ENCODE measurements around the gene TMEM259.
A peak's percentile ranks its signal among the peaks of the same experiment; 100 is the strongest.

The TMEM259 gene

DNA sequence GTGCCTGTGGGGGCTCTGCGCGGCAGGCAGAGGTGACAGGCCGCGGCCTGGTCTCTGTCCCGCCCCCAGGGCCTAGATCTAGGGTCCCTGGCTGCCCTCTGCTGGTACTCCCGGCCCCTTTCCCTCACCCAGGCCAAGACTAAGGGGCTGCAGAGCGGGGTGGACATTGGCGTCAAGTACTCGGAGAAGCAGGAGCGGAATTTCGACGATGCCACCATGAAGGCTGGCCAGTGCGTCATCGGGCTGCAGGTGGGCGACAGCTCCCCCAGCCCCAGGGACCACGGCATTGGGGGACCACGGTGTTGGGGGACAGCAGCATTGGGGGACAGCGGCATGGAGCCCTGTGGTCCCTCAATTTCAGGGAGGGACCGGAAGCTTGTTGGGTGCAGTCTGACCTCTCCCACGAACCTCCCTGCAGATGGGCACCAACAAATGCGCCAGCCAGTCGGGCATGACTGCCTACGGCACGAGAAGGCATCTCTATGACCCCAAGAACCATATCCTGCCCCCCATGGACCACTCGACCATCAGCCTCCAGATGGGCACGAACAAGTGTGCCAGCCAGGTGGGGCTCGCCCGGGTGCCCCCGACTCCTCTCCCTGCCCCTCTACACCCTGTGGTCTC lies 15.2 kb upstream of the TMEM259 start:
- H3K79me1 ChIP-seq (ENCODE audit: low read depth, low read length) = peaks cover 6% of the 10 kb centered on the region
- H3K4me1 ChIP-seq (ENCODE audit: control insufficient read depth in 2 of 2, insufficient read depth in 1 of 2, low read depth in 1 of 2, low read length in 2 of 2) = peaks cover 5 to 7% of the 10 kb centered on the region in 2 donors
- no peak overlapping the region for H3K4ac ChIP-seq (ENCODE audit: low read length)
- H3K23ac ChIP-seq (ENCODE audit: low read depth, low read length, poor library complexity) = peak overlapping the region; percentile 73
- H3K9ac ChIP-seq (ENCODE audit: low read depth, low read length, poor library complexity) = peak overlapping the region; percentile 44
- peaks cover 33 to 54% of the 10 kb centered on the region in 2 donors for H3K36me3 ChIP-seq (replicated peaks in 1 of 2; ENCODE audit: control insufficient read depth in 2 of 2, insufficient read depth in 2 of 2, low read length in 2 of 2)
- WGBS, 2 donors (ENCODE audit: extremely low coverage in 2 of 2, insufficient read length in 2 of 2, insufficient replicate concordance in 1 of 2) = no CpG with 5 or more reads among the region's 29 CpGs
- H3K4me2 ChIP-seq (ENCODE audit: insufficient read depth, low read length, poor library complexity, severe bottlenecking) = peak overlapping the region; percentile 11
- no peak overlapping the region for H2BK120ac ChIP-seq (ENCODE audit: low read depth, low read length)
- H3K27me3 ChIP-seq (ENCODE audit: control insufficient read depth in 3 of 3, insufficient read depth in 3 of 3, low read depth in 1 of 3, low read length in 3 of 3) = peaks cover 0 to 2% (median 0%) of the 10 kb centered on the region in 3 experiments
- no peak overlapping the region for H3K18ac ChIP-seq (ENCODE audit: low read length)
- H3K27ac ChIP-seq (replicated peaks; ENCODE audit: low read length) = no peak overlapping the region
- no peak overlapping the region for H2BK15ac ChIP-seq (ENCODE audit: low read length)
- no peak for DNase-seq (ENCODE audit: low spot score)
- H3K9me3 ChIP-seq (replicated peaks in 1 of 2; ENCODE audit: control insufficient read depth in 2 of 2, insufficient read depth in 1 of 2, low read depth in 1 of 2, low read length in 2 of 2) = no peaks in the 10 kb centered on the region
- H3K14ac ChIP-seq (ENCODE audit: low read length) = no peak overlapping the region
- H4K91ac ChIP-seq (ENCODE audit: low read depth, low read length, poor library complexity) = no peak overlapping the region
- H2AK5ac ChIP-seq (ENCODE audit: low read depth, low read length) = no peak overlapping the region
- H2AFZ ChIP-seq (ENCODE audit: low read length) = no peak overlapping the region
- H2BK5ac ChIP-seq (ENCODE audit: low read length) = no peak overlapping the region
- H3K4me3 ChIP-seq (ENCODE audit: low read length in 2 of 2) = no peak overlapping the region
- peak overlapping the region; percentile 22 for H2BK12ac ChIP-seq (ENCODE audit: low read length)
- H4K8ac ChIP-seq (ENCODE audit: low read depth, low read length) = peak overlapping the region; percentile 3

DNA sequence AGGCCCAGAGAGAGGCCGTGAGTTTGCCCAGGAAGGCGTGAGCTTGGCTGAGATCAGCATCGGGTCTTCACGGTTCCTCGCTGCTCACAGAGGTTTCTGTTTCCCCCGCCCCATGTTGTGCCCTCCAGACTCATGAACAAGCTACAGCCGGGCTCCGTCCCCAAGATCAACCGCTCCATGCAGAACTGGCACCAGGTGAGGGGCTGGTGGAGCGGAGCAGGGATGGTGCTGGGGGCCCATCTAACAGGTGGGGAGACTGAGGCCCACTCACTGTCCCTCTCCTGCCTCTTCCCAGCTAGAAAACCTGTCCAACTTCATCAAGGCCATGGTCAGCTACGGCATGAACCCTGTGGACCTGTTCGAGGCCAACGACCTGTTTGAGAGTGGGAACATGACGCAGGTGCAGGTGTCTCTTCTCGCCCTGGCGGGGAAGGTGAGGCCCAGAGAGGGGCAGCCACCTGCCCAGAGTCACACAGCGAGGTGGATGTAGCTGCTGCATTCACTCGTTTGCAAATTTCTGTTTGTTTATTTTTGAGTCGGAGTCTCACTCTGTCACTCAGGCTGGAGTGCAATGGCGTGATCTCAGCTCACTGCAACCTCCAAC lies 11.4 kb upstream of the TMEM259 start:
- Histone ChIP-seq H2BK12ac (ENCODE audit: low read length) (no peak overlapping the region), H3K27ac (replicated peaks; ENCODE audit: low read length) (no peak overlapping the region), H3K9ac (ENCODE audit: low read depth, low read length, poor library complexity) (no peak overlapping the region), H2AK5ac (ENCODE audit: low read depth, low read length) (no peak overlapping the region), H3K23ac (ENCODE audit: low read depth, low read length, poor library complexity) (no peak overlapping the region), H3K14ac (ENCODE audit: low read length) (no peak overlapping the region), H3K27me3 (ENCODE audit: control insufficient read depth in 3 of 3, insufficient read depth in 3 of 3, low read depth in 1 of 3, low read length in 3 of 3) (peaks cover 0 to 2% (median 0%) of the 10 kb centered on the region in 3 experiments), H3K4me3 (ENCODE audit: low read length in 2 of 2) (no peak overlapping the region), H4K91ac (ENCODE audit: low read depth, low read length, poor library complexity) (no peak overlapping the region), H2BK5ac (ENCODE audit: low read length) (peak overlapping the region; percentile 13), H2AFZ (ENCODE audit: low read length) (no peak overlapping the region), H3K9me3 (replicated peaks in 1 of 2; ENCODE audit: control insufficient read depth in 2 of 2, insufficient read depth in 1 of 2, low read depth in 1 of 2, low read length in 2 of 2) (no peaks in the 10 kb centered on the region), H3K4ac (ENCODE audit: low read length) (no peak overlapping the region), H3K79me1 (ENCODE audit: low read depth, low read length) (peaks cover 13% of the 10 kb centered on the region), H4K8ac (ENCODE audit: low read depth, low read length) (no peak overlapping the region), H3K4me2 (ENCODE audit: insufficient read depth, low read length, poor library complexity, severe bottlenecking) (no peak overlapping the region), H2BK120ac (ENCODE audit: low read depth, low read length) (no peak overlapping the region), H2BK15ac (ENCODE audit: low read length) (no peak overlapping the region), H3K18ac (ENCODE audit: low read length) (no peak overlapping the region), H3K4me1 (ENCODE audit: control insufficient read depth in 2 of 2, insufficient read depth in 1 of 2, low read depth in 1 of 2, low read length in 2 of 2) (peaks cover 5% of the 10 kb centered on the region in 2 donors), H3K36me3 (replicated peaks in 1 of 2; ENCODE audit: control insufficient read depth in 2 of 2, insufficient read depth in 2 of 2, low read length in 2 of 2) (peaks cover 28 to 51% of the 10 kb centered on the region in 2 donors)
- DNase-seq (ENCODE audit: low spot score) = no peak
- WGBS, 2 donors (ENCODE audit: extremely low coverage in 2 of 2, insufficient read length in 2 of 2, insufficient replicate concordance in 1 of 2) = no CpG with 5 or more reads among the region's 20 CpGs

DNA sequence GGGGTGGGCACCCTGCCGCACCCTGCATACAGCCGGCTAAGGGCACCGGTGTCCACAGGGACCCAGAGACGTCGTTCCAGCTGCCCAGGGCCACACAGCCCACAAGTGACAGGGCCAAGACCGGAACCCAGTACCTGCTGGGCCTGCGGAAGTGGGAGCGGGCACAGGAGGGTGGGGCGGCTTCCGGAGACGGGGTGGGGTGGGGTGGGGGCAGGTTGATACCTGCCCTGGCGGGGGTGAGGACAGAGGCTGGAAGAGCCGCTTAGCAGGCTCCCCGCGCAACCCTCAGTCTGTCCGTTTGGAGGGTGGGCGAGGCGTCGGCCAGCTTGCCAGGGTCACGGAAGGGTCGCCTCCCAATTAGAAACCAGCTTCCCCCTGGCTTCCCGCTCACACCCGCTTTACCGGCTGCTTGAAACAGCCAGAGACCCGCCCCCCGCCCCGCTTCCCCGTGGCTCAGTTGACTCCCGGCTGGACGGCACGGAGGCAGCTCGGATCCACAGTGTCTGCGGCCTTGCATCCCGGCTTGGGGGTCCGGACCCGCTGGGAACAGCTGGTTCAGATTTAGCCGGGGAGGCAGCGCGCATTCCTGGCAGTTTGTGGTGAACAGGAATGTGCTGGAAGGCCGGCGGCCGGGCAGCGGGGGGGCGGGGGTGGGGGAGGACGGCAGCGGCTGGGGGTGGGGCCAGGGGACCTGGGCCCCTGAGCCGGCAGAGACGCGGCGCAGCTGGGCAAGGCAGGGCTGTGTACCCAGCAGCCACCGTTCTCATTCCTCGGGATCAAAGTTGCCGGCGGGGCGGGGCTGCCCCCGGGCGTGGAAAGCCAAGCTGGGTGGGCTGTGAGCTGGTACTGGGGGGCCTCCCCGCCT lies 7.4 kb upstream of the TMEM259 start:
- peak overlapping the region; percentile 4 for H2BK5ac ChIP-seq (ENCODE audit: low read length)
- peak overlapping the region; percentile 38 for H3K23ac ChIP-seq (ENCODE audit: low read depth, low read length, poor library complexity)
- peaks cover 0 to 2% (median 0%) of the 10 kb centered on the region in 3 experiments for H3K27me3 ChIP-seq (ENCODE audit: control insufficient read depth in 3 of 3, insufficient read depth in 3 of 3, low read depth in 1 of 3, low read length in 3 of 3)
- H3K36me3 ChIP-seq (replicated peaks in 1 of 2; ENCODE audit: control insufficient read depth in 2 of 2, insufficient read depth in 2 of 2, low read length in 2 of 2) = peaks cover 18 to 31% of the 10 kb centered on the region in 2 donors
- peak overlapping the region; percentile 73 for H2BK12ac ChIP-seq (ENCODE audit: low read length)
- H3K4me1 ChIP-seq (ENCODE audit: control insufficient read depth in 2 of 2, insufficient read depth in 1 of 2, low read depth in 1 of 2, low read length in 2 of 2) = peaks cover 5 to 11% of the 10 kb centered on the region in 2 donors
- peak overlapping the region; percentile 97 to 99 for H3K4me3 ChIP-seq (ENCODE audit: low read length in 2 of 2)
- H2AK5ac ChIP-seq (ENCODE audit: low read depth, low read length) = peak overlapping the region; percentile 96
- no peak overlapping the region for H4K8ac ChIP-seq (ENCODE audit: low read depth, low read length)
- peak overlapping the region; percentile 93 for H3K27ac ChIP-seq (replicated peaks; ENCODE audit: low read length)
- no peak overlapping the region for H3K4ac ChIP-seq (ENCODE audit: low read length)
- H2BK120ac ChIP-seq (ENCODE audit: low read depth, low read length) = peak overlapping the region; percentile 56
- H3K79me1 ChIP-seq (ENCODE audit: low read depth, low read length) = peaks cover 12% of the 10 kb centered on the region
- H4K91ac ChIP-seq (ENCODE audit: low read depth, low read length, poor library complexity) = peak overlapping the region; percentile 89
- peak overlapping the region; percentile 49 for H2BK15ac ChIP-seq (ENCODE audit: low read length)
- H3K14ac ChIP-seq (ENCODE audit: low read length) = peak overlapping the region; percentile 25
- H3K9me3 ChIP-seq (replicated peaks in 1 of 2; ENCODE audit: control insufficient read depth in 2 of 2, insufficient read depth in 1 of 2, low read depth in 1 of 2, low read length in 2 of 2) = no peaks in the 10 kb centered on the region
- peak overlapping the region; percentile 63 for H2AFZ ChIP-seq (ENCODE audit: low read length)
- H3K4me2 ChIP-seq (ENCODE audit: insufficient read depth, low read length, poor library complexity, severe bottlenecking) = peak overlapping the region; percentile 81
- no CpG with 5 or more reads among the region's 58 CpGs for WGBS, 2 donors (ENCODE audit: extremely low coverage in 2 of 2, insufficient read length in 2 of 2, insufficient replicate concordance in 1 of 2)
- H3K9ac ChIP-seq (ENCODE audit: low read depth, low read length, poor library complexity) = peak overlapping the region; percentile 90
- peak; percentile 79 for DNase-seq (ENCODE audit: low spot score)
- peak overlapping the region; percentile 92 for H3K18ac ChIP-seq (ENCODE audit: low read length)
